Muscle layer of colon (tissue), 2 donors: Measurements from ENCODE around the gene SLC7A1.

Experiments
- H3K27ac ChIP-seq: one replicate; pipeline ENCODE4 v1.7.0; 2013; ENCODE audit warnings: low read depth, mild to moderate bottlenecking, low read length, moderate library complexity
- H3K27me3 ChIP-seq, 2 donors: one replicate each; pipeline ENCODE4 v1.7.0; 2013; ENCODE audit warnings: low read length in 2 of 2, mild to moderate bottlenecking in 2 of 2; ENCODE audit not compliant: insufficient read depth in 2 of 2, control insufficient read depth in 1 of 2
- H3K36me3 ChIP-seq: one replicate; pipeline ENCODE4 v1.7.0; 2013; ENCODE audit warnings: mild to moderate bottlenecking, low read length; ENCODE audit not compliant: insufficient read depth
- H3K4me1 ChIP-seq: one replicate; pipeline ENCODE4 v1.7.0; 2013; ENCODE audit warnings: mild to moderate bottlenecking, low read length; ENCODE audit not compliant: insufficient read depth
- H3K4me3 ChIP-seq, 2 donors: one replicate each; pipeline ENCODE4 v1.7.0; 2013; ENCODE audit warnings: low read length in 2 of 2, low read depth in 1 of 2, mild to moderate bottlenecking in 1 of 2, moderate library complexity in 1 of 2
- H3K9ac ChIP-seq: one replicate; pipeline ENCODE4 v1.7.0; 2013; ENCODE audit warnings: low read length
- H3K9me3 ChIP-seq: one replicate; pipeline ENCODE4 v1.7.0; 2013; ENCODE audit warnings: mild to moderate bottlenecking, low read length
- donor health status: abdominal sarcoma.
- donor health status: Adenocarcinoma of cecum.

SLC7A1 gene

DNA sequence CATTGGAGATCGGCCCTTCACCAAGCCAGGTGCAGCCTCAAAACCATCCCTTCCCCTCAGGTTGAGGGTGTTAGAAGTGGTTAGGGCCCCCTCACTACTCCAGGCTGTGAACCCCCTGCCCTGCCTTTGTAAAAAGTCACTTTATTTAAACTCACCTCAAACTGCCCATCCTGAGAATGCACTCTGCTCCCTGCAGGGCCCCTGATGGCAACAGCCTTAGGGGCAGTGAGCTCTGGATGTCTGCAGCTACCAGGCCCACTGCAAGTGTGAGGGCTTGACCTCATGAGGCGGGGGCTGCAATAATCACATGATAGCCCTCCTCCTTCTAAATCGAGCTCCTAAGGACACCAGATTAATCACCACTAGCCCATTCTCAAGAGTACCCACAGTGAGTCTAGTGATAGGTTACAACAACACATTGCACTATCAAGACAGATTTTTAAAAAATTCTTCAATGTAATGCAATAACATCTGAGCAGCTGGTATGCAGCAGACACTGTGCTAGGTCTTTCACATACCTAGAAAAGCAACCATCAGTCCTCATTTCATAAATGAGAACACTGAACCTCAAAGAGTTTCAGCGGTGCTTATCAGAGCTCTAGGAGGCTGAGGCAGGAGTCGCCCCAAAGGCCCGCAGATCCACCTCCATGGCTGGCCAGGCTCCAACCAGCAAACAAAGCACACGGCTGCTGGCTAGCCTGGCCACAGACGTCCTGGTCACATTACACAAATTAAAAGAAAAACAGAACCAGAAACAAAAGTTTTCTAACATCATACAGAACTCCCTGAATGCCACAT lies 26.0 kb downstream of the SLC7A1 start:
- Histone ChIP-seq H3K4me3 (no peak overlapping the region), H3K4me1 (peaks cover 40% of the 10 kb centered on the region), H3K27me3 (no peaks in the 10 kb centered on the region), H3K9me3 (no peaks in the 10 kb centered on the region), H3K27ac (no peak overlapping the region), H3K9ac (no peak overlapping the region), H3K36me3 (no peaks in the 10 kb centered on the region)

- no peaks in the 10 kb centered on the region for H3K27me3 ChIP-seq
- peaks cover 45% of the 10 kb centered on the region for H3K4me1 ChIP-seq
- H3K4me3 ChIP-seq, result no peak overlapping the region
- no peaks in the 10 kb centered on the region for H3K36me3 ChIP-seq
- no peak overlapping the region for H3K9ac ChIP-seq
- H3K9me3 ChIP-seq, result no peaks in the 10 kb centered on the region
- no peak overlapping the region for H3K27ac ChIP-seq
Measured at GRCh38 chr13:29568731-29569130, 26.8 kb downstream of the SLC7A1 start.

DNA sequence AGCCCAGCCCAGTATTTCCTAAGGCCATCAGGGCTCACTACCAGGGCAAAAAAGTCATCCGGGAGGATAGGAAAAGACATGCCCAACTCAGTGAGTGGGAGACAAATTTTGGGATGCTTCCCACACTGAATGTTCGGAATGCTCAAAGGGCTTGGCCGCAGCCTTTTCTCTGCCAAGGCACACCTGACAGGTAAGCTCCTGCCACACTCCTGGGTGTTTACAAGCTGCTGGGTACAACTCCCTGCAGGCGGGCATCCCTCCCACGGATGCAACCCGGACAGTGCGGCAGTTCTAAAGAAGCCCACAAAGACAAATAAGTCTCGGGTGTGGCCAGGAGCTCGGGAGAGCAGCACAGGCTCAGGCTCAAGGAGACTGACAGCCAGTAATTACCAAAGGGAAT lies 28.1 kb downstream of the SLC7A1 start:
- H3K27me3 ChIP-seq, result no peaks in the 10 kb centered on the region
- no peaks in the 10 kb centered on the region for H3K36me3 ChIP-seq
- no peak overlapping the region for H3K27ac ChIP-seq
- H3K9ac ChIP-seq, result no peak overlapping the region
- H3K9me3 ChIP-seq, result no peaks in the 10 kb centered on the region
- peaks cover 35% of the 10 kb centered on the region for H3K4me1 ChIP-seq
- no peak overlapping the region for H3K4me3 ChIP-seq

- H3K9ac ChIP-seq, result no peak overlapping the region
- no peaks in the 10 kb centered on the region for H3K36me3 ChIP-seq
- H3K4me3 ChIP-seq, result no peak overlapping the region
- no peaks in the 10 kb centered on the region for H3K27me3 ChIP-seq
- peaks cover 35% of the 10 kb centered on the region for H3K4me1 ChIP-seq
- H3K9me3 ChIP-seq, result no peaks in the 10 kb centered on the region
- no peak overlapping the region for H3K27ac ChIP-seq
Measured at GRCh38 chr13:29566206-29566605, 29.3 kb downstream of the SLC7A1 start.

- no peak overlapping the region for H3K9ac ChIP-seq
- H3K36me3 ChIP-seq, result no peaks in the 10 kb centered on the region
- no peak overlapping the region for H3K4me3 ChIP-seq
- H3K27me3 ChIP-seq, result no peaks in the 10 kb centered on the region
- H3K27ac ChIP-seq, result no peak overlapping the region
- H3K9me3 ChIP-seq, result no peaks in the 10 kb centered on the region
- H3K4me1 ChIP-seq, result peaks cover 28% of the 10 kb centered on the region
Measured at GRCh38 chr13:29564818-29565217, 30.7 kb downstream of the SLC7A1 start.

- Histone ChIP-seq H3K4me3 (no peak overlapping the region), H3K9me3 (no peaks in the 10 kb centered on the region), H3K27me3 (no peaks in the 10 kb centered on the region), H3K9ac (no peak overlapping the region), H3K27ac (no peak overlapping the region), H3K4me1 (peaks cover 24% of the 10 kb centered on the region), H3K36me3 (no peaks in the 10 kb centered on the region)
Measured at GRCh38 chr13:29564373-29564772, 31.1 kb downstream of the SLC7A1 start.

DNA sequence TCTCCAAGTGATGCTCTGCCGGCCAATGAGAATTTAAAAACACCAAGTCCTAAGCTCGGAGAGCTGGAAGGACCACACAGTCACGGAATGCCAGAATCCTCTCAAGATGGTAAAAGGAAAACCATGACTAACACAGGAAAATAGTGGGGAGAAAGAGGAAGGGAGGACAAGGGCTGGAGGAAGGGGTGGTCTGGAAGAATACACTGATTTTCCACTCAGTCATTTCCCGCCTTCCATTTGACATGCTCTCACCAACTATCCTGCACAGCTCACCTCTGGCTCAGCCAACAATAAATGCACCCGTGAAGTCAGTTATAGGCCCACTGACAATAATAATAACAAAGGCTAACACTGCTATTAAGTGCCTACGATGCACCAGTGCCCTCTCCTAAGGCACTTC lies 31.5 kb downstream of the SLC7A1 start:
- no peak overlapping the region for H3K27ac ChIP-seq
- no peak overlapping the region for H3K4me3 ChIP-seq
- H3K27me3 ChIP-seq, result no peaks in the 10 kb centered on the region
- no peaks in the 10 kb centered on the region for H3K9me3 ChIP-seq
- no peaks in the 10 kb centered on the region for H3K36me3 ChIP-seq
- H3K9ac ChIP-seq, result no peak overlapping the region
- peaks cover 20% of the 10 kb centered on the region for H3K4me1 ChIP-seq

DNA sequence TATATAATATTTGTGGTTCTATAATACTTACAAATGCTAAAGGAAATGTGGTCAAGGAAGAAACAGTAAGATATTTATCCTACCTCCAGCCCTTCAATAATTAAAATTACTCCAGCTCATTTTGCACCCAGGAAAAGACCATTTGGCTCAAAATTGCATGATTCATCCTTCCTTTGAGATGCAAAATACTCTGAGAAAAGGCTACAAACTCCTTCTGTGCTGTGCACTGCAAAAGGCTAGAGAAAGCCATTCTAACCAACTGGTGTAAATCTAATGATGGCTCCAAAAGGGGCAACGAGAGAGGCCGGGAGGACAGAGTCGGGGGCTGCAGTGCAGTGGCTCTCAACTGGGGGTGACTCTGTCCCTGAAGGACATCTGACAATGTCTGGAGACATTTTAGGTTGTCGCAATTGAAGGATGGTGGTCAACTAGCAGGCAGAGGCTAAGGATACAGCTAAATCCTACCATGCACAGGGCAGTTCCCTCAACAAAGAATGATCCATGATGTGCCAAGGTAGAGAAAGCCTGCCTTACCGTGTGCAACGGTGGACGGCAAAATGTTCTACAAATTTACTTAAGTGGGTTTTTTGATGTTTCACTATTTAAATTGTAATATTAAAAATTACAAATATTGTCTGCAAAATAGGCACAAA lies 32.6 kb downstream of the SLC7A1 start:
- no peak overlapping the region for H3K9ac ChIP-seq
- no peaks in the 10 kb centered on the region for H3K9me3 ChIP-seq
- H3K4me1 ChIP-seq, result peaks cover 18% of the 10 kb centered on the region
- no peak overlapping the region for H3K4me3 ChIP-seq
- H3K27me3 ChIP-seq, result no peaks in the 10 kb centered on the region
- H3K36me3 ChIP-seq, result no peaks in the 10 kb centered on the region
- H3K27ac ChIP-seq, result no peak overlapping the region

DNA sequence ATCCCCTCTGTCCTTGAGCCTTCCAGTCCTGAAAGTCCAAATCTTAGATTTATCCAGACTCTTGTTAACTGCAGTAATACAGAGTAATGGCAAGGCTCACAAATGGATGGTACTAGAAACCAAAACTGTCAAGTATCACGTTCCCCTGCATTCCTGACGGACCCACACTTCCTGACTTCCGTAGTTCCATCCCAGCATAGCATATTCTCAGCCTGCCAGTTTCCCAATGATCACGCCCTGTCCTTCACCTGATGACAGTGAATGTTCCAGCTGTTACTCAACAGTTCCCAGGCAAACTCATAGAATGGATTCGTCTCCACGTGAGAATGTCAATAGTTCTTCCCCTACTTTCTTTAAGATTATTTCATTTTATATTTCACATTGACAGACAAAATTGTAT lies 33.6 kb downstream of the SLC7A1 start:
- Histone ChIP-seq H3K9ac (no peak overlapping the region), H3K27ac (no peak overlapping the region), H3K4me1 (peaks cover 18% of the 10 kb centered on the region), H3K27me3 (no peaks in the 10 kb centered on the region), H3K4me3 (no peak overlapping the region), H3K36me3 (no peaks in the 10 kb centered on the region), H3K9me3 (no peaks in the 10 kb centered on the region)

DNA sequence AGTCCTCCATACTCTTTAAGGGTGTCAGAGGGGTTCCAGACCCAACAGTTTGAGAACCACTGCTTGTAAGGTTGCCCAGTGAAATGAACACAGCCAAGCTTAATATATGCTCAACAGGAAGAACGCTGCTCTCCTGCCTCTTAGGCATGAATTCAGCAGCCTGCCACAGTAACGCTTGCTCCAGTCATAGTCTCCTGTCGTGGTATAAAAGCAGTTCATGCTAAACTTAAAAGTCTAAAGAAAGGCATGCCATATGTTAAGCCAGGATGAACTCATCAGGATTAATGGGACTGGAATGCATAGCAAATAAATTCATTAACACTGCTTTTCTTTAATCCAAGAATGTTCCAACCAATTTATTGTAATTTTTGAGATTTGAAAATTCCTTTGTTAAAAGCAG lies 38.7 kb downstream of the SLC7A1 start:
- Histone ChIP-seq H3K27ac (no peak overlapping the region), H3K9ac (no peak overlapping the region), H3K36me3 (peaks cover 9% of the 10 kb centered on the region), H3K27me3 (no peaks in the 10 kb centered on the region), H3K4me3 (no peak overlapping the region), H3K4me1 (no peaks in the 10 kb centered on the region), H3K9me3 (no peaks in the 10 kb centered on the region)

DNA sequence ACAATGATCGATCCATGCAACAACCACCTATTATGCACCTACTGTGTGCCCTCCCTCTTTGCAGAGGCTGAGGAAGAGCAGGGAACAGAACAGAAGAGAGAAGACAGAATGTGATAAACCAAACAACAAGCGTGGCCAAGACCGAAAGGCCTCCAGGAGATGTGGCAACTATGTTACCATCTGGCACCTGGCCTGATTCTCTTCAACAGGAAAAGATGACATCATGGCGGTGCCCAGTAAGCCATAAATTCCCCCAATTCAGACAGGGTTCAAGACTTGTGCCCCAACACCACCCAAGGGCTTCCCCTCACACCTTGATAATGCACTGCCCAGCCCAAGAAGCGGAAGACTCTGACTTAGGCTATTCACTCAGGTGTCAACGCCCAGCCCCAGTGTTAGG lies 44.3 kb downstream of the SLC7A1 start:
- H3K36me3 ChIP-seq, result peaks cover 24% of the 10 kb centered on the region
- H3K27ac ChIP-seq, result no peak overlapping the region
- H3K9me3 ChIP-seq, result no peaks in the 10 kb centered on the region

More for the DNA sequence above, 44.3 kb downstream of the SLC7A1 start:
- Histone ChIP-seq H3K27me3 (no peaks in the 10 kb centered on the region), H3K4me3 (no peak overlapping the region), H3K4me1 (no peaks in the 10 kb centered on the region), H3K9ac (no peak overlapping the region)
